Putamen (tissue), 1 donor: ENCODE results near the gene SIL1.
"Not testable (repeated sequence)": the region's sequence is repeated elsewhere in the genome, so short reads cannot be mapped to it uniquely, and the experiment has no call there.

ENCODE experiments used
- DNase-seq: peaks from one replicate; pipeline ENCODE4 v3.0.0-alpha.2; 2016; ENCODE audit warnings: low spot score

Gene SIL1

DNA sequence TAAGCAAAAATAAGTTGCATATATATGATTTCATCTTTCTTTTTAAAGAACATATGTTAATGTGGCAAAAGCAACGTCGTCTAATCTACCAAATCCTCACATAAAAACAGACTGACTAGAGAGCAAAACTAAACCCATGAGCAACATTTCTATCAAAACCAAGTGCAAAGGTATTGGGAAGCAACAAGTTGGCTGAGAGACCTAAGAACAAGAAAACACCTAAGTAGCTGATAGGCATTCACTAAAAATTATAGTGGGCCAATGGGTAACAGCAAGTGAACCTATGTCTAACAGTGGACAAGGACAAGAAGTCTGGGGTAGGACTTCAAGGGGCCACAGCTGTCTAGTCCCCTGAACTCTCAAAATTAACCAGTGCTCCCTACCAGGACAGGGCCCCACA is 130.1 kb downstream of the SIL1 start:
- DNase-seq = no peak

GRCh38 chr5:139065306-139065705 is 132.9 kb downstream of the SIL1 start:
- DNase-seq = no peak

DNA sequence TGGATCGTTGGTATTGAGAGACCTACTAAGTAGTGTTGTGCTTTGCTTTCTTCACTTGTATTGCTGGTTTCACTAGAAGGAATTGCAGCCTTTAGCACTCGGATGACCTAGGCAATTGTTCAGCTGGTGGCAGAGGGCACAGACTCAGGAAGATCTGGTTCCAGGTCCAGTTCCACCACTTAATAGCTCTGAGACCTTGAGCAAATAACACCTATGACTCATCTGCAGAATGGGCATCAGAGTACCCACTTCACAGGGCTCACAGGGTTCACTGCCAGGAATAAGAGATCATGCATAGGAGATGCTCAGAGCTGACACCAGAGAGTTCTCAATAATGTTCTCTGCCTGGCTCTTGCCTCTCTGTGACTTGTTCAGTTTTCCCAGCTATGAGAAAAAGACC is 133.6 kb downstream of the SIL1 start:
- DNase-seq = no peak

DNA sequence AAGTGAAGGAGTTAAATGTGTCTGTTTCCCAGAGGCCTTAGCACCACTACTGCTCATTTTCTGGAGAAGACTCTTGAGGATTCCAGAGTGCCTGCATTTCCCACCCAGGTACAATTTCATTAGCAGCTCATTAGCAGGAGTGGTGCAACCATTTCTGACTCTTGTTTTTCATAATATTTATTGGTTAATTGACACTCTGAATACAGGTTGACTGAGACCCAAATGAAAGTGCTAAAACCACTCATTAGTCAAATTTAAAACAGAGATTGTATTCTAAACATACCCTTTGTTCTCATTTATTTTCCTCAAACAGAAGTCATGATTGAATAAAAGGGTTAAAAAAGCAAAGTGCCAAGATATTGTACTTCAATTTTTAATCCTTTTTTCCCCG is 134.5 kb downstream of the SIL1 start:
- no peak for DNase-seq

DNA sequence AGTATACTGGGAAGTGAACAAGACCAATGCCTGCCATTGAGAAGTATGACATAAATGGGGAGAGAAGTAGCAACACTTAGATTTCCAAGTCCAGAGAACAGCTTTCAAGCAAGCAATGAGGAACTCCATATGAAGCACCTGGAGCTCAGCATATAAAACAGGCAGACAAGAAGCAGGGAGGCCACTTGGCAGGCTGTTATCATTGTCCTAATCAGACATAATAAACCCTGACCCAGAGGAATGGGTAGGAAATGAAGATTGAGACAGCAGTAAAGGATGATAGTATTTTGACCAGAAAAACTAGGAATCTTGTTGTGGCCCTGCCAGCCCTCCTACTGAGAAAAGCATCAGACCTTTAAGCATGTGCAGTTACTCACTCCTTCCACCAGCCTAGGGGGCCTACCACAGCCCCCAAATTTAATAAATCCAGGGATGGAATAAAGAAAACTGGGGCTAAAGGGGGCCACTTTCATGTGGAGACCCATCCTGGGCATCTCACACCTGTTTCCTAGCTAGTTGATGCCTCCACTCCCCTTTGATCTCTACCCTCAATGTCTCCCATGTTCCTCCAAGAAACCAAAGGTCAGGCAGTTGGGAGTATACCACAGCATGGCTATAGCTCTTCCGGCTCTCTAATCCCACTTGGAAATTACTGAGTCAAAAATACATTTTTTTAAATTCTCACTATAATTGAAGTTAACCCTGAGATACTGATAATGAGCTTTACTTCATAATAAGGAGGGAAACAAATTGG is 135.1 kb downstream of the SIL1 start:
- DNase-seq = no peak

DNA sequence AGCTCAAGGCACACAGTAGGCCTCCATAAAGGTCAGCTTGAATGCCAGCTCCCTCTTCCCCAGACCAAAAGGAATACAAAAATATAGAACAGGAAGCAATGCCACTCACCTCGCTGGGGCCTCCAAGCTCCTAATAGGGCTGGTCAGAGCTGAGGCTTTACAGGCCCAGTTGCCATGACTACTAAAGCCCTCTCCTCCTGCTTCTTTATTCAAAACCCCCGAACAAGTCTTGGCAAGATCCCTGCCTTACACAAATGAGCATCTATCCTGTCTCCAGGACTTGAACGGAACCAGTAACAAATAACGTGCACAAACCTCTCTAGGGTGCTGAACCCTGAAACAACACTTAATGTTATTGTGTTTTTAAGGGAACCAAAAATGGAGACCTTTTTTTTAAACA is 136.3 kb downstream of the SIL1 start:
- DNase-seq = peak; percentile 10

- DNase-seq = no peak
Measured at GRCh38 chr5:139061274-139061673, 136.9 kb downstream of the SIL1 start.

- DNase-seq = no peak
Measured at GRCh38 chr5:139058121-139058520, 140.0 kb downstream of the SIL1 start.

GRCh38 chr5:139057045-139057939 is 140.9 kb downstream of the SIL1 start:
- DNase-seq = not testable (repeated sequence)

- DNase-seq = no peak
Measured at GRCh38 chr5:139052975-139053374, 145.2 kb downstream of the SIL1 start.

- DNase-seq = no peak
Measured at GRCh38 chr5:139051392-139051791, 146.8 kb downstream of the SIL1 start.

GRCh38 chr5:139050432-139050831 is 147.7 kb downstream of the SIL1 start:
- DNase-seq = no peak

- DNase-seq = no peak
Measured at GRCh38 chr5:139049780-139050179, 148.4 kb downstream of the SIL1 start.

GRCh38 chr5:139046551-139046950 is 151.6 kb downstream of the SIL1 start:
- DNase-seq = no peak

- no peak for DNase-seq
Measured at GRCh38 chr5:139043157-139043905, 154.8 kb downstream of the SIL1 start.

DNA sequence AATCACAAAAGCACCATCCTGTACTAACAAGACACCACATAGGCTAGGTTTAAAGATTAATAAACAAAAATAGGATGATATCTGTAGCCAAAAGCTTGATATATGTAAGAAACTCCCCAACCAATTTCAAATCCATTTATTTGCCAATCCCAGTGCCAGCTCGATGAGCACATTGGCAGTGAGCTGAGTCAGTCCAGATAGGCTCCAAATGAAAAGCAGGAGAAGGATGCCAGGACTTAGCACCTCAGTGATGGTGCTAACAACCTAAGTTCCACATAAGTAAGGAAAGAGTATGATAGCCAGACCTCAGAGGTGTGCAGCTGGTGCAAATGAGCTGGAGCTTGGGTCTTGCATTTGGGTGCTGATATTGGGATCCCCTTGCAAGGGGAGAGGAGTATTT is 158.1 kb downstream of the SIL1 start:
- DNase-seq = no peak

- no peak for DNase-seq
Measured at GRCh38 chr5:139038613-139039305, 159.4 kb downstream of the SIL1 start.

- no peak for DNase-seq
Measured at GRCh38 chr5:139037732-139038131, 160.4 kb downstream of the SIL1 start.

- DNase-seq = not testable (repeated sequence)
Measured at GRCh38 chr5:139036332-139036731, 161.8 kb downstream of the SIL1 start.

DNA sequence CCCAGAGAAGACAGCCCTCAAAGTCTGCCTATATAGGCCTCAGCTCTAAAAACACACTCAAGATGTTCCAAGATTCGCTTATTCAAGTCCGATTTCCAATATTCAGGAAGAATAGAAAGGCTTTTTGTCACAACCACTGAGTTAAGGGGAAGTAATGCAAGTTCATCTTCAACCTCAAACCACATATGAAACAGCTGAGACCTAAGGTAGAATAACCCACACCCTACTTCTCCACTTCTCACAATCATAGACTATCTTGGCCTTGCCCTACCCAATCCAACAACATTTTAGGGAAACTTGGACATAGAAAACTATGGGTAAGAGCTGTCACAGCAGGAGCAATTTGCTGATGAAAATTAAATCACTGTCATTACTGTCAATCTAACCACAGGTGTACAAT is 171.0 kb downstream of the SIL1 start:
- no peak for DNase-seq

- DNase-seq = no peak
Measured at GRCh38 chr5:139025651-139026050, 172.5 kb downstream of the SIL1 start.

- no peak for DNase-seq
Measured at GRCh38 chr5:139023286-139023685, 174.9 kb downstream of the SIL1 start.
